Measurements from ENCODE around the gene MEIS2. TPM values are rescaled to one million over a fixed set of nuclear protein-coding genes. Genes with fewer than 3 reads are reported as not detected.

The MEIS2 gene
- total RNA-seq, 1 donor from 2014 or later: 40.3 TPM

- DNase-seq (ENCODE audit: low spot score): no peak
- intact Hi-C loops (cut with DNase I): no loop called here
Observed at GRCh38 chr15:36897834-36898233, 202.5 kb downstream of the MEIS2 start.

- intact Hi-C loops (cut with DNase I): no loop called here
- no peak for DNase-seq (ENCODE audit: low spot score)
Observed at GRCh38 chr15:36896949-36897348, 203.4 kb downstream of the MEIS2 start.

GRCh38 chr15:36894075-36894474 lies 206.3 kb downstream of the MEIS2 start:
- DNase-seq (ENCODE audit: low spot score): no peak
- intact Hi-C loops (cut with DNase I): no loop called here

- DNase-seq (ENCODE audit: low spot score): no peak
- intact Hi-C loops (cut with DNase I): no loop called here
Observed at GRCh38 chr15:36893276-36893675, 207.1 kb downstream of the MEIS2 start.

GRCh38 chr15:36888011-36888992 lies 212.0 kb downstream of the MEIS2 start:
- no peak for DNase-seq (ENCODE audit: low spot score)
- intact Hi-C loops (cut with DNase I): loop anchor here (10.0 kb wide), 1 partner anchor 996 kb away; no protein-coding TSS in a partner anchor

GRCh38 chr15:36887214-36887961 lies 213.0 kb downstream of the MEIS2 start:
- no peak for DNase-seq (ENCODE audit: low spot score)
- intact Hi-C loops (cut with DNase I): loop anchor here (10.0 kb wide), 1 partner anchor 997 kb away; no protein-coding TSS in a partner anchor

GRCh38 chr15:36886701-36887100 lies 213.6 kb downstream of the MEIS2 start:
- intact Hi-C loops (cut with DNase I): loop anchor here (10.0 kb wide), 1 partner anchor 998 kb away; no protein-coding TSS in a partner anchor
- DNase-seq (ENCODE audit: low spot score): no peak

- DNase-seq (ENCODE audit: low spot score): no peak
- intact Hi-C loops (cut with DNase I): loop anchor here (10.0 kb wide), 1 partner anchor 999 kb away; no protein-coding TSS in a partner anchor
Observed at GRCh38 chr15:36886191-36886590, 214.2 kb downstream of the MEIS2 start.

GRCh38 chr15:36885771-36886170 lies 214.6 kb downstream of the MEIS2 start:
- intact Hi-C loops (cut with DNase I): loop anchor here (10.0 kb wide), 1 partner anchor 999 kb away; no protein-coding TSS in a partner anchor
- no peak for DNase-seq (ENCODE audit: low spot score)

- DNase-seq (ENCODE audit: low spot score): no peak
- intact Hi-C loops (cut with DNase I): loop anchor here (5.0 to 10.0 kb wide), 3 partner anchors 137 to 1000 kb away; partner anchors contain the start of gene MEIS2
Observed at GRCh38 chr15:36884936-36885635, 215.3 kb downstream of the MEIS2 start.

- intact Hi-C loops (cut with DNase I): loop anchor here (5.0 to 10.0 kb wide), 3 partner anchors 138 to 1000 kb away; partner anchors contain the start of gene MEIS2
- no peak for DNase-seq (ENCODE audit: low spot score)
Observed at GRCh38 chr15:36884518-36884875, 215.9 kb downstream of the MEIS2 start.

GRCh38 chr15:36883713-36884517 lies 216.4 kb downstream of the MEIS2 start:
- peak; percentile 91 for DNase-seq (ENCODE audit: low spot score)
- intact Hi-C loops (cut with DNase I): loop anchor here (1.0 to 10.0 kb wide), 4 partner anchors 138 to 1001 kb away; partner anchors contain the start of gene MEIS2

GRCh38 chr15:36882487-36883131 lies 217.7 kb downstream of the MEIS2 start:
- intact Hi-C loops (cut with DNase I): loop anchor here (1.0 to 10.0 kb wide), 4 partner anchors 140 to 1002 kb away; partner anchors contain the start of gene MEIS2
- no peak for DNase-seq (ENCODE audit: low spot score)

- intact Hi-C loops (cut with DNase I): loop anchor here (5.0 to 10.0 kb wide), 3 partner anchors 140 to 1003 kb away; partner anchors contain the start of gene MEIS2
Observed at GRCh38 chr15:36882056-36882455, 218.3 kb downstream of the MEIS2 start.

GRCh38 chr15:36881516-36881915 lies 218.8 kb downstream of the MEIS2 start:
- no peak for DNase-seq (ENCODE audit: low spot score)
- intact Hi-C loops (cut with DNase I): loop anchor here (5.0 to 10.0 kb wide), 3 partner anchors 141 to 1003 kb away; partner anchors contain the start of gene MEIS2

More at GRCh38 chr15:36882056-36882455, 218.3 kb downstream of the MEIS2 start:
- no peak for DNase-seq (ENCODE audit: low spot score)

- no peak for DNase-seq (ENCODE audit: low spot score)
- intact Hi-C loops (cut with DNase I): loop anchor here (5.0 to 10.0 kb wide), 3 partner anchors 141 to 1004 kb away; partner anchors contain the start of gene MEIS2
Observed at GRCh38 chr15:36880913-36881460, 219.4 kb downstream of the MEIS2 start.

GRCh38 chr15:36880224-36880912 lies 220.0 kb downstream of the MEIS2 start:
- no peak for DNase-seq (ENCODE audit: low spot score)
- intact Hi-C loops (cut with DNase I): loop anchor here (5.0 to 10.0 kb wide), 3 partner anchors 142 to 1004 kb away; partner anchors contain the start of gene MEIS2
